MM.1S (cell line): ENCODE measurements around the gene IFT22.

Source experiments
- CTCF ChIP-seq: fragments of 300-600 bp; sonication (generic); IDR thresholded peaks from 2 replicates; pipeline ENCODE4 v1.5.1; 2016; ENCODE audit warnings: antibody characterized with exemption, low read length, mixed read lengths
- EZH2phosphoT487 ChIP-seq: fragments of 300-600 bp; sonication (generic); IDR thresholded peaks from 2 replicates; pipeline ENCODE4 v1.6.1; 2018; ENCODE audit warnings: antibody characterized with exemption, low read length

- no peak for TF ChIP-seq CTCF
- TF ChIP-seq EZH2phosphoT487 = no peak
Measured at GRCh38 chr7:101347477-101347876, 25.9 kb upstream of the IFT22 start.
